GM23338 (cell line): ENCODE measurements around the gene SAMD10. TPM values are rescaled to one million over a fixed set of nuclear protein-coding genes. Genes with fewer than 3 reads are reported as not detected.

Experiments used
- ATAC-seq: fragments of 200-7000 bp; cut with Tn5 transposase; 3 replicates; pipeline ENCODE4 v1.9.1; 2020
- DNase-seq: peaks from one replicate; pipeline ENCODE4 v3.0.0-alpha.2; 2015; ENCODE audit warnings: low spot score
- H2AFZ ChIP-seq: fragments of 200-600 bp; sonication (generic); 2 replicates; pipeline ENCODE4 v1.8.0; 2016; ENCODE audit warnings: antibody characterized with exemption, mild to moderate bottlenecking, moderate library complexity
- H3F3A ChIP-seq: fragments of 200-600 bp; sonication (generic); replicated peaks from 2 replicates; pipeline ENCODE4 v1.8.0; 2017; ENCODE audit warnings: antibody characterized with exemption, mixed run types, low read depth
- H3K27ac ChIP-seq: fragments of 200-600 bp; sonication (generic); 2 replicates; pipeline ENCODE4 v1.6.1; 2016; ENCODE audit warnings: low read depth
- H3K27me3 ChIP-seq: fragments of 200-600 bp; sonication (generic); 2 replicates; pipeline ENCODE4 v1.8.0; 2016; ENCODE audit warnings: mild to moderate bottlenecking, mixed run types, moderate library complexity; ENCODE audit not compliant: insufficient read depth
- H3K36me3 ChIP-seq: fragments of 200-600 bp; sonication (generic); 2 replicates; pipeline ENCODE4 v1.8.0; 2016; ENCODE audit warnings: mild to moderate bottlenecking; ENCODE audit not compliant: insufficient read depth
- H3K4me1 ChIP-seq: fragments of 200-600 bp; sonication (generic); 2 replicates; pipeline ENCODE4 v1.8.0; 2016; ENCODE audit warnings: mild to moderate bottlenecking, moderate library complexity; ENCODE audit not compliant: insufficient read depth
- H3K4me2 ChIP-seq: fragments of 200-600 bp; sonication (generic); 2 replicates; pipeline ENCODE4 v1.7.1; 2017; ENCODE audit warnings: mixed run types
- H3K4me3 ChIP-seq: fragments of 200-600 bp; sonication (generic); 2 replicates; pipeline ENCODE4 v1.6.1; 2016; ENCODE audit warnings: mixed run types
- H3K79me2 ChIP-seq: fragments of 200-600 bp; sonication (generic); replicated peaks from 2 replicates; pipeline ENCODE4 v1.8.0; 2017; ENCODE audit warnings: mild to moderate bottlenecking; ENCODE audit not compliant: insufficient read depth
- H3K9me2 ChIP-seq: fragments of 200-600 bp; sonication (generic); 2 replicates; pipeline ENCODE4 v1.8.0; 2017; ENCODE audit not compliant: insufficient read depth
- H4K20me1 ChIP-seq: fragments of 200-600 bp; sonication (generic); replicated peaks from 2 replicates; pipeline ENCODE4 v1.8.0; 2017; ENCODE audit warnings: mild to moderate bottlenecking; ENCODE audit not compliant: insufficient read depth
- H3K27ac Mint-ChIP-seq: 2 replicates; pipeline ENCODE4 v1.8.0; 2020; ENCODE audit warnings: inconsistent platforms, mild to moderate bottlenecking, moderate library complexity, mixed read lengths
- H3K27me3 Mint-ChIP-seq: 3 replicates; pipeline ENCODE4 v1.8.0; 2022; ENCODE audit warnings: low read depth, mild to moderate bottlenecking, moderate library complexity, mixed read lengths, inconsistent platforms; ENCODE audit not compliant: insufficient read depth, poor library complexity
- H3K36me3 Mint-ChIP-seq: 3 replicates; pipeline ENCODE4 v1.8.0; 2021; ENCODE audit warnings: low read depth, mild to moderate bottlenecking, inconsistent platforms, moderate library complexity, mixed read lengths
- H3K4me1 Mint-ChIP-seq: 3 replicates; pipeline ENCODE4 v1.8.0; 2020; ENCODE audit warnings: mild to moderate bottlenecking, inconsistent platforms, mixed read lengths
- H3K4me3 Mint-ChIP-seq: 3 replicates; pipeline ENCODE4 v1.8.0; 2021; ENCODE audit warnings: moderate library complexity, mild to moderate bottlenecking, inconsistent platforms, mixed read lengths
- H3K9me3 Mint-ChIP-seq: 3 replicates; pipeline ENCODE4 v1.8.0; 2020; ENCODE audit warnings: moderate library complexity, mild to moderate bottlenecking, inconsistent platforms, mixed read lengths
- CREB1 ChIP-seq: fragments of 250-450 bp; sonication (Bioruptor Pico); IDR thresholded peaks from 2 replicates; pipeline ENCODE4 v1.5.0; 2020; ENCODE audit warnings: low read depth, mild to moderate bottlenecking, moderate library complexity
- CTCF ChIP-seq, 2 experiments: fragments of 200-600 bp in 1 of 2; sonication (generic) in 1 of 2; conservative IDR thresholded peaks; 2 replicates each; pipeline versions ENCODE4 v1.5.1 to v1.6.1; 2016 to 2017; ENCODE audit warnings: antibody characterized with exemption in 2 of 2, low read depth in 2 of 2, mild to moderate bottlenecking in 2 of 2, moderate library complexity in 1 of 2
- ETS1 ChIP-seq: IDR thresholded peaks from 2 replicates; pipeline ENCODE4 v1.6.1; 2016; ENCODE audit warnings: antibody characterized with exemption
- JUNB ChIP-seq: IDR thresholded peaks from one replicate; pipeline ENCODE4 v1.6.1; 2016; ENCODE audit warnings: antibody characterized with exemption; ENCODE audit not compliant: unreplicated experiment
- POLR2AphosphoS5 ChIP-seq: IDR thresholded peaks from 2 replicates; pipeline ENCODE4 v1.6.1; 2016; ENCODE audit warnings: antibody characterized with exemption, low read depth
- REST ChIP-seq: IDR thresholded peaks from one replicate; pipeline ENCODE4 v1.6.1; 2018; ENCODE audit warnings: antibody characterized with exemption; ENCODE audit not compliant: unreplicated experiment
- STAT1 ChIP-seq: IDR thresholded peaks from one replicate; pipeline ENCODE4 v1.6.1; 2016; ENCODE audit warnings: antibody characterized with exemption; ENCODE audit not compliant: unreplicated experiment
- ZNF114 ChIP-seq: fragments of 250-450 bp; sonication (Bioruptor Pico); IDR thresholded peaks from 2 replicates; pipeline ENCODE4 v1.5.0; 2020; ENCODE audit warnings: mild to moderate bottlenecking, moderate library complexity
- ZNF462 ChIP-seq: fragments of 250-450 bp; sonication (Bioruptor Pico); IDR thresholded peaks from 2 replicates; pipeline ENCODE4 v1.5.0; 2020; ENCODE audit warnings: mild to moderate bottlenecking, moderate library complexity
- polyA plus RNA-seq: library from polyadenylated mRNA; unstranded; fragments of >200 nt; fragmentation: Nextera tagmentation; extraction: Ambion mirVana; gene quantifications from 2 replicates; pipeline ENCODE4 v1.2.1, GENCODE V29; 2016
- total RNA-seq: library from RNA; depleted of rRNA; stranded (reverse); fragments of >200 nt; shearing (Covaris generic); gene quantifications from 2 replicates; pipeline ENCODE4 v1.2.3, GENCODE V29; 2014

The SAMD10 gene
- total and polyA plus RNA-seq, 2 experiments from 2014 or later: 2.1 to 7.3 TPM

GRCh38 chr20:64011366-64011779 is 31.9 kb upstream of the SAMD10 start (continued):
- TF ChIP-seq ZNF462 (CRISPR knock-in tag): no peak
- TF ChIP-seq POLR2AphosphoS5: no peak

GRCh38 chr20:64010711-64011237 is 31.3 kb upstream of the SAMD10 start:
- DNase-seq: no peak
- Mint-ChIP-seq H3K27me3 (no peaks in the 10 kb centered on the region), H3K9me3 (no peaks in the 10 kb centered on the region), H3K36me3 (peaks cover 66% of the 10 kb centered on the region), H3K4me3 (no peak overlapping the region), H3K27ac (no peak overlapping the region), H3K4me1 (no peaks in the 10 kb centered on the region)
- no peak overlapping the region for H3K4me3 ChIP-seq
- H3K9me2 ChIP-seq: no peaks in the 10 kb centered on the region
- no peak overlapping the region for H3K4me2 ChIP-seq
- no peak overlapping the region for H2AFZ ChIP-seq
- no peaks in the 10 kb centered on the region for H3K27me3 ChIP-seq
- H3K4me1 ChIP-seq: no peaks in the 10 kb centered on the region
- 0 out of 2 replicates have a peak, but pooled peaks cover 8% of the 10 kb centered on the region for H3F3A ChIP-seq
- ATAC-seq: no peak
- H3K36me3 ChIP-seq: peaks cover 28% of the 10 kb centered on the region
- H3K79me2 ChIP-seq: peaks cover 15% of the 10 kb centered on the region
- peaks cover 15% of the 10 kb centered on the region for H4K20me1 ChIP-seq
- no peak overlapping the region for H3K27ac ChIP-seq
- no peak for TF ChIP-seq POLR2AphosphoS5
- TF ChIP-seq CTCF (conservative IDR thresholded peaks at IDR 0.05; ENCODE audit: low read depth in 2 of 2): no peak
- TF ChIP-seq ZNF114: no peak
- no peak for TF ChIP-seq CREB1 (CRISPR knock-in tag)
- no peak for TF ChIP-seq STAT1
- no peak for TF ChIP-seq REST
- TF ChIP-seq ETS1: no peak
- TF ChIP-seq JUNB: no peak
